Measurements from ENCODE around the gene CCDC146.
"Not testable (repeated sequence)": the region's sequence is repeated elsewhere in the genome, so short reads cannot be mapped to it uniquely, and the experiment has no call there.

Gene CCDC146

GRCh38 chr7:77217474-77218185, 95.2 kb downstream of the CCDC146 start:
- H2AK5ac ChIP-seq (ENCODE audit: low read length, severe bottlenecking): no peak overlapping the region
- WGBS: 60% methylated on average over 1 of the region's 2 CpGs
- DNase-seq: no peak
- H2BK15ac ChIP-seq (ENCODE audit: low read depth, poor library complexity, severe bottlenecking): no peak overlapping the region
- no peaks in the 10 kb centered on the region for H3K4me1 ChIP-seq (ENCODE audit: control insufficient read depth, insufficient read depth, low read depth, low read length)
- no peak overlapping the region for H3K9ac ChIP-seq (ENCODE audit: low read length)
- H3K4me2 ChIP-seq (ENCODE audit: low read length, poor library complexity, severe bottlenecking): no peak overlapping the region
- no peak overlapping the region for H2BK12ac ChIP-seq (ENCODE audit: low read length in 2 of 2)
- H2BK5ac ChIP-seq (ENCODE audit: low read depth, low read length, poor library complexity, severe bottlenecking): no peak overlapping the region
- no peak overlapping the region for H4K8ac ChIP-seq (ENCODE audit: low read length)
- no peak overlapping the region for H2AFZ ChIP-seq (ENCODE audit: low read depth, low read length)
- no peak overlapping the region for H4K91ac ChIP-seq (ENCODE audit: low read length)
- no peaks in the 10 kb centered on the region for H3K27me3 ChIP-seq (ENCODE audit: control insufficient read depth in 1 of 2, insufficient read depth in 1 of 2, low read length in 2 of 2)
- H3K18ac ChIP-seq (ENCODE audit: low read depth in 1 of 2, low read length in 2 of 2): no peak overlapping the region
- H3K4ac ChIP-seq (ENCODE audit: low read depth in 1 of 2, low read length in 2 of 2): no peak overlapping the region
- H3K14ac ChIP-seq (ENCODE audit: low read length in 2 of 2): no peak overlapping the region
- H2BK120ac ChIP-seq (ENCODE audit: low read depth, low read length): no peak overlapping the region
- H3K36me3 ChIP-seq (ENCODE audit: control insufficient read depth in 1 of 2, insufficient read depth in 2 of 2, low read depth in 1 of 2, low read length in 2 of 2): no peaks in the 10 kb centered on the region
- no peaks in the 10 kb centered on the region for H3K9me3 ChIP-seq (ENCODE audit: control insufficient read depth, low read length)
- no peak overlapping the region for H3K23ac ChIP-seq (ENCODE audit: low read length in 2 of 2)
- no peak overlapping the region for H3K27ac ChIP-seq (ENCODE audit: low read length, poor library complexity, severe bottlenecking)
- no peaks in the 10 kb centered on the region for H3K79me1 ChIP-seq (replicated peaks; ENCODE audit: low read length, poor library complexity, severe bottlenecking)
- H3K4me3 ChIP-seq (ENCODE audit: insufficient read depth in 1 of 2, low read depth in 1 of 2, low read length in 2 of 2): no peak overlapping the region

- not testable (repeated sequence) for H3K36me3 ChIP-seq (ENCODE audit: control insufficient read depth in 1 of 2, insufficient read depth in 2 of 2, low read depth in 1 of 2, low read length in 2 of 2); H4K91ac ChIP-seq (ENCODE audit: low read length); H3K4me3 ChIP-seq (ENCODE audit: insufficient read depth in 1 of 2, low read depth in 1 of 2, low read length in 2 of 2); DNase-seq; H2BK15ac ChIP-seq (ENCODE audit: low read depth, poor library complexity, severe bottlenecking); H2BK120ac ChIP-seq (ENCODE audit: low read depth, low read length); H2BK5ac ChIP-seq (ENCODE audit: low read depth, low read length, poor library complexity, severe bottlenecking); H3K9me3 ChIP-seq (ENCODE audit: control insufficient read depth, low read length); H3K23ac ChIP-seq (ENCODE audit: low read length in 2 of 2); H4K8ac ChIP-seq (ENCODE audit: low read length); H2AK5ac ChIP-seq (ENCODE audit: low read length, severe bottlenecking); H3K79me1 ChIP-seq (replicated peaks; ENCODE audit: low read length, poor library complexity, severe bottlenecking); H3K27ac ChIP-seq (ENCODE audit: low read length, poor library complexity, severe bottlenecking); H3K9ac ChIP-seq (ENCODE audit: low read length); H3K4me1 ChIP-seq (ENCODE audit: control insufficient read depth, insufficient read depth, low read depth, low read length); H3K18ac ChIP-seq (ENCODE audit: low read depth in 1 of 2, low read length in 2 of 2); H3K4me2 ChIP-seq (ENCODE audit: low read length, poor library complexity, severe bottlenecking); H3K4ac ChIP-seq (ENCODE audit: low read depth in 1 of 2, low read length in 2 of 2); H3K27me3 ChIP-seq (ENCODE audit: control insufficient read depth in 1 of 2, insufficient read depth in 1 of 2, low read length in 2 of 2); H2AFZ ChIP-seq (ENCODE audit: low read depth, low read length); H3K14ac ChIP-seq (ENCODE audit: low read length in 2 of 2); H2BK12ac ChIP-seq (ENCODE audit: low read length in 2 of 2)
- WGBS: 96% methylated on average over 10 of the region's 10 CpGs
These were observed 97.4 kb downstream of the CCDC146 start for GRCh38 chr7:77219701-77220331.

GRCh38 chr7:77222065-77222464, 99.7 kb downstream of the CCDC146 start:
- no peak overlapping the region for H3K23ac ChIP-seq (ENCODE audit: low read length in 2 of 2)
- H3K9ac ChIP-seq (ENCODE audit: low read length): no peak overlapping the region
- no peaks in the 10 kb centered on the region for H3K9me3 ChIP-seq (ENCODE audit: control insufficient read depth, low read length)
- no peak overlapping the region for H3K4me2 ChIP-seq (ENCODE audit: low read length, poor library complexity, severe bottlenecking)
- DNase-seq: no peak
- H2BK15ac ChIP-seq (ENCODE audit: low read depth, poor library complexity, severe bottlenecking): no peak overlapping the region
- H3K4me3 ChIP-seq (ENCODE audit: insufficient read depth in 1 of 2, low read depth in 1 of 2, low read length in 2 of 2): no peak overlapping the region
- H4K91ac ChIP-seq (ENCODE audit: low read length): no peak overlapping the region
- H3K36me3 ChIP-seq (ENCODE audit: control insufficient read depth in 1 of 2, insufficient read depth in 2 of 2, low read depth in 1 of 2, low read length in 2 of 2): no peaks in the 10 kb centered on the region
- H3K27me3 ChIP-seq (ENCODE audit: control insufficient read depth in 1 of 2, insufficient read depth in 1 of 2, low read length in 2 of 2): no peaks in the 10 kb centered on the region
- no peak overlapping the region for H3K4ac ChIP-seq (ENCODE audit: low read depth in 1 of 2, low read length in 2 of 2)
- no peak overlapping the region for H3K18ac ChIP-seq (ENCODE audit: low read depth in 1 of 2, low read length in 2 of 2)
- no peak overlapping the region for H3K14ac ChIP-seq (ENCODE audit: low read length in 2 of 2)
- H2BK120ac ChIP-seq (ENCODE audit: low read depth, low read length): no peak overlapping the region
- 90% methylated on average over 3 of the region's 4 CpGs for WGBS
- H2AK5ac ChIP-seq (ENCODE audit: low read length, severe bottlenecking): no peak overlapping the region
- H2BK5ac ChIP-seq (ENCODE audit: low read depth, low read length, poor library complexity, severe bottlenecking): no peak overlapping the region
- no peak overlapping the region for H4K8ac ChIP-seq (ENCODE audit: low read length)
- no peak overlapping the region for H3K27ac ChIP-seq (ENCODE audit: low read length, poor library complexity, severe bottlenecking)
- no peak overlapping the region for H2AFZ ChIP-seq (ENCODE audit: low read depth, low read length)
- H2BK12ac ChIP-seq (ENCODE audit: low read length in 2 of 2): no peak overlapping the region
- H3K79me1 ChIP-seq (replicated peaks; ENCODE audit: low read length, poor library complexity, severe bottlenecking): no peaks in the 10 kb centered on the region
- H3K4me1 ChIP-seq (ENCODE audit: control insufficient read depth, insufficient read depth, low read depth, low read length): peaks cover 3% of the 10 kb centered on the region

GRCh38 chr7:77222819-77223218, 100.4 kb downstream of the CCDC146 start:
- no peak overlapping the region for H3K27ac ChIP-seq (ENCODE audit: low read length, poor library complexity, severe bottlenecking)
- H3K27me3 ChIP-seq (ENCODE audit: control insufficient read depth in 1 of 2, insufficient read depth in 1 of 2, low read length in 2 of 2): no peaks in the 10 kb centered on the region
- no peaks in the 10 kb centered on the region for H3K36me3 ChIP-seq (ENCODE audit: control insufficient read depth in 1 of 2, insufficient read depth in 2 of 2, low read depth in 1 of 2, low read length in 2 of 2)
- H2BK5ac ChIP-seq (ENCODE audit: low read depth, low read length, poor library complexity, severe bottlenecking): no peak overlapping the region
- no peak overlapping the region for H2AFZ ChIP-seq (ENCODE audit: low read depth, low read length)
- H3K4me3 ChIP-seq (ENCODE audit: insufficient read depth in 1 of 2, low read depth in 1 of 2, low read length in 2 of 2): no peak overlapping the region
- no peak overlapping the region for H2BK15ac ChIP-seq (ENCODE audit: low read depth, poor library complexity, severe bottlenecking)
- no peak overlapping the region for H3K14ac ChIP-seq (ENCODE audit: low read length in 2 of 2)
- no peak overlapping the region for H2AK5ac ChIP-seq (ENCODE audit: low read length, severe bottlenecking)
- H2BK120ac ChIP-seq (ENCODE audit: low read depth, low read length): no peak overlapping the region
- no peak overlapping the region for H3K18ac ChIP-seq (ENCODE audit: low read depth in 1 of 2, low read length in 2 of 2)
- H3K4me1 ChIP-seq (ENCODE audit: control insufficient read depth, insufficient read depth, low read depth, low read length): peaks cover 3% of the 10 kb centered on the region
- H3K9ac ChIP-seq (ENCODE audit: low read length): no peak overlapping the region
- no peak overlapping the region for H2BK12ac ChIP-seq (ENCODE audit: low read length in 2 of 2)
- H3K23ac ChIP-seq (ENCODE audit: low read length in 2 of 2): no peak overlapping the region
- no peak overlapping the region for H3K4me2 ChIP-seq (ENCODE audit: low read length, poor library complexity, severe bottlenecking)
- no peak overlapping the region for H3K4ac ChIP-seq (ENCODE audit: low read depth in 1 of 2, low read length in 2 of 2)
- H3K79me1 ChIP-seq (replicated peaks; ENCODE audit: low read length, poor library complexity, severe bottlenecking): no peaks in the 10 kb centered on the region
- 60% methylated on average over 3 of the region's 4 CpGs for WGBS
- H4K8ac ChIP-seq (ENCODE audit: low read length): no peak overlapping the region
- no peaks in the 10 kb centered on the region for H3K9me3 ChIP-seq (ENCODE audit: control insufficient read depth, low read length)
- DNase-seq: no peak
- no peak overlapping the region for H4K91ac ChIP-seq (ENCODE audit: low read length)
